ENCODE measurements around the gene TMEM39A. TPM values are rescaled to one million over a fixed set of nuclear protein-coding genes. Genes with fewer than 3 reads are reported as not detected.
A peak's percentile ranks its signal among the peaks of the same experiment; 100 is the strongest.

Gene TMEM39A
- total and polyA plus RNA-seq, 2 donors (not counting 3 experiments of a cell fraction or from before 2014, with no cell fraction given), result 44.6 to 56.0 TPM

DNA sequence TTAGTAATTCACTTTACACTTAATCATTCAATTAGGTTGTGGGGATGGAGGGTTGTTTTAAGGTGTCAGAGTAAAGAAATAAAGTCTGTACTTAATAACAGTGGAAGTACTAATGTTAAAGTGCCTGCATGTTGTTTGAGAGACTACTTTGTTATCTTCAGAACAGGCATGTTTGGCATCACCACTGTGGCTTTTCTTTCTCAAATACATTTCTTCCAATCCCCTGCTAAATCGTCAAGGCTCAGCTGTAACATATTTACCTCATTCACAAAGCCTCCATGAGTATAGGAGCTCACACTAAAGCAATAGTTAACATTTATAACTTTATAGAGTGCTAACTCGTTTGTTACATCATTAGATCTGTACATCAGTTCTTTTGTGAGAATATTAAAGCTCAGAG is 37.5 kb upstream of the TMEM39A start:
- ChIA-PET POLR2A (no interaction called here), CTCF (interaction anchor here (1.4 to 1.6 kb wide), 2 partner anchors 58 to 175 kb away, joined by 3 to 4 read pairs; partner anchors contain the start of gene CD80)
- peak overlapping the region; percentile 3 for H3K27ac ChIP-seq (ENCODE audit: insufficient read depth, low read depth, low read length)
- H3K9ac ChIP-seq (replicated peaks; ENCODE audit: extremely low read depth, insufficient read depth, low read length), result no peak overlapping the region
- no peaks in the 10 kb centered on the region for H3K27me3 ChIP-seq (ENCODE audit: control insufficient read depth in 2 of 2, insufficient read depth in 2 of 2, low read length in 2 of 2)
- H3K4me2 ChIP-seq (ENCODE audit: insufficient read depth, low read length), result peak overlapping the region; percentile 67
- no peaks in the 10 kb centered on the region for H3K9me1 ChIP-seq (replicated peaks; ENCODE audit: control insufficient read depth, extremely low read depth, insufficient read depth, low read length)
- H3K4me1 ChIP-seq (ENCODE audit: control insufficient read depth, extremely low read depth, insufficient read depth, low read length), result peaks cover 26% of the 10 kb centered on the region
- FAIRE-seq (no peak), DNase-seq (ENCODE audit: low read depth, low spot score) (peak; percentile 46)
- no TSS peak for BruUV-seq (replicated peaks)
- peaks cover 0 to 8% of the 10 kb centered on the region in 2 experiments for H3K36me3 ChIP-seq (ENCODE audit: control insufficient read depth in 2 of 2, extremely low read depth in 1 of 2, insufficient read depth in 2 of 2, low read length in 2 of 2)
- dilution Hi-C loops (cut with MboI; ENCODE audit: extremely low pct_ligation_motif_present, low sequenced_read_pairs) (no loop called here), intact Hi-C loops (cut with micrococcal nuclease) (no loop called here)
- H3K79me2 ChIP-seq (ENCODE audit: control insufficient read depth, insufficient read depth, low read length), result peaks cover 15% of the 10 kb centered on the region
- no peak overlapping the region for H2AFZ ChIP-seq (ENCODE audit: low read depth, low read length)
- TF ChIP-seq POLR2A (IDR thresholded peaks at IDR 0.05; ENCODE audit: low read depth, low read length) (no peak), JUN (IDR thresholded peaks at IDR 0.05; ENCODE audit: borderline replicate concordance, insufficient read depth, insufficient read length, low read depth) (no peak), EZH2 (IDR thresholded peaks at IDR 0.05; ENCODE audit: borderline replicate concordance, low read depth, low read length, severe bottlenecking) (no peak), GATA2 (IDR thresholded peaks at IDR 0.05; ENCODE audit: insufficient read depth, insufficient read length, low read depth, low read length) (no peak), POLR2AphosphoS5 (IDR thresholded peaks at IDR 0.05; ENCODE audit: insufficient read depth, low read depth, low read length) (no peak), FOS (IDR thresholded peaks at IDR 0.05; ENCODE audit: borderline replicate concordance, insufficient read depth, low read length) (no peak), MYC (IDR thresholded peaks at IDR 0.05; ENCODE audit: low read depth, low read length) (no peak)
- TF ChIP-seq, protein P1, sequence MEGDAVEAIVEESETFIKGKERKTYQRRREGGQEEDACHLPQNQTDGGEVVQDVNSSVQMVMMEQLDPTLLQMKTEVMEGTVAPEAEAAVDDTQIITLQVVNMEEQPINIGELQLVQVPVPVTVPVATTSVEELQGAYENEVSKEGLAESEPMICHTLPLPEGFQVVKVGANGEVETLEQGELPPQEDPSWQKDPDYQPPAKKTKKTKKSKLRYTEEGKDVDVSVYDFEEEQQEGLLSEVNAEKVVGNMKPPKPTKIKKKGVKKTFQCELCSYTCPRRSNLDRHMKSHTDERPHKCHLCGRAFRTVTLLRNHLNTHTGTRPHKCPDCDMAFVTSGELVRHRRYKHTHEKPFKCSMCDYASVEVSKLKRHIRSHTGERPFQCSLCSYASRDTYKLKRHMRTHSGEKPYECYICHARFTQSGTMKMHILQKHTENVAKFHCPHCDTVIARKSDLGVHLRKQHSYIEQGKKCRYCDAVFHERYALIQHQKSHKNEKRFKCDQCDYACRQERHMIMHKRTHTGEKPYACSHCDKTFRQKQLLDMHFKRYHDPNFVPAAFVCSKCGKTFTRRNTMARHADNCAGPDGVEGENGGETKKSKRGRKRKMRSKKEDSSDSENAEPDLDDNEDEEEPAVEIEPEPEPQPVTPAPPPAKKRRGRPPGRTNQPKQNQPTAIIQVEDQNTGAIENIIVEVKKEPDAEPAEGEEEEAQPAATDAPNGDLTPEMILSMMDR (IDR thresholded peaks at IDR 0.05; ENCODE audit: extremely low read depth in 1 of 2, insufficient read depth in 1 of 2, low read depth in 1 of 2, low read length in 2 of 2), result no peak
- TF ChIP-seq, protein P2, sequence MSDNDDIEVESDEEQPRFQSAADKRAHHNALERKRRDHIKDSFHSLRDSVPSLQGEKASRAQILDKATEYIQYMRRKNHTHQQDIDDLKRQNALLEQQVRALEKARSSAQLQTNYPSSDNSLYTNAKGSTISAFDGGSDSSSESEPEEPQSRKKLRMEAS (IDR thresholded peaks at IDR 0.05; ENCODE audit: insufficient read depth, insufficient read length), result no peak
- peak overlapping the region in 1 of 3 experiments; percentile 83 for H3K4me3 ChIP-seq (replicated peaks in 1 of 3; ENCODE audit: insufficient read depth in 1 of 3, low read depth in 1 of 3, low read length in 3 of 3)
- H3K9me3 ChIP-seq (replicated peaks; ENCODE audit: control insufficient read depth, insufficient read depth, low read length), result no peaks in the 10 kb centered on the region
- no peaks in the 10 kb centered on the region for H4K20me1 ChIP-seq (replicated peaks; ENCODE audit: control insufficient read depth, extremely low read depth, insufficient read depth, low read length)

Data from endothelial cell of umbilical vein (primary cell).